Activated CD4-positive, alpha-beta T cell treated with anti-CD3 and anti-CD28 coated beads for 4 hours (primary cell): Measurements from ENCODE around the gene SUN1.

Source experiments
- DNase-seq, 2 donors: peaks; one replicate each; pipeline ENCODE4 v3.0.0-alpha.2; 2020

SUN1 gene

GRCh38 chr7:909358-910329 is 77.4 kb downstream of the SUN1 start:
- peak in 1 of 2 donors; percentile 33 for DNase-seq

- DNase-seq: no peak
These were observed 78.2 kb downstream of the SUN1 start for GRCh38 chr7:910441-910861.

GRCh38 chr7:910931-911431 is 78.7 kb downstream of the SUN1 start:
- DNase-seq: no peak

GRCh38 chr7:911791-912480 is 79.7 kb downstream of the SUN1 start:
- no peak for DNase-seq

GRCh38 chr7:913736-914520 is 81.7 kb downstream of the SUN1 start:
- DNase-seq: no peak

- DNase-seq: no peak
These were observed 82.4 kb downstream of the SUN1 start for GRCh38 chr7:914521-915194.

GRCh38 chr7:915291-916218 is 83.3 kb downstream of the SUN1 start:
- no peak for DNase-seq

- no peak for DNase-seq
These were observed 84.1 kb downstream of the SUN1 start for GRCh38 chr7:916291-916941.

GRCh38 chr7:917255-918117 is 85.2 kb downstream of the SUN1 start:
- DNase-seq: no peak

GRCh38 chr7:918118-918425 is 85.8 kb downstream of the SUN1 start:
- no peak for DNase-seq

- no peak for DNase-seq
These were observed 86.3 kb downstream of the SUN1 start for GRCh38 chr7:918441-919113.

- DNase-seq: no peak
These were observed 86.8 kb downstream of the SUN1 start for GRCh38 chr7:919114-919442.

- DNase-seq: no peak
These were observed 87.7 kb downstream of the SUN1 start for GRCh38 chr7:919924-920341.

- DNase-seq: peak in 1 of 2 donors; percentile 45
These were observed 88.2 kb downstream of the SUN1 start for GRCh38 chr7:920351-921070.

- DNase-seq: no peak
These were observed 88.8 kb downstream of the SUN1 start for GRCh38 chr7:921071-921461.

- DNase-seq: no peak
These were observed 89.5 kb downstream of the SUN1 start for GRCh38 chr7:921581-922333.

GRCh38 chr7:922334-923107 is 90.2 kb downstream of the SUN1 start:
- peak; percentile 60 to 71 for DNase-seq
